Thoracic aorta (tissue), 2 donors: ENCODE data around the gene LAMTOR2. TPM values are rescaled to one million over a fixed set of nuclear protein-coding genes. Genes with fewer than 3 reads are reported as not detected.
"Not testable (repeated sequence)": the region's sequence is repeated elsewhere in the genome, so short reads cannot be mapped to it uniquely, and the experiment has no call there.

Experiments
- ATAC-seq: fragments of 150-250 bp; one replicate; pipeline ENCODE4 v1.8.0; 2017; ENCODE audit warnings: low read depth; ENCODE audit not compliant: insufficient number of reproducible peaks, low FRiP score
- DNase-seq: peaks from one replicate; pipeline ENCODE4 v3.0.0-alpha.2; 2020; ENCODE audit warnings: low spot score
- H3K27ac ChIP-seq, 2 donors: fragments of 200-600 bp; sonication (generic); 1 replicate in 1 of 2; 2 replicates in 1 of 2; pipeline ENCODE4 v1.5.1; 2016; ENCODE audit warnings: mild to moderate bottlenecking in 2 of 2, moderate library complexity in 2 of 2
- H3K27me3 ChIP-seq: fragments of 200-600 bp; sonication (generic); replicated peaks from 2 replicates; pipeline ENCODE4 v1.6.0; 2016; ENCODE audit warnings: mild to moderate bottlenecking; ENCODE audit not compliant: insufficient read depth
- H3K36me3 ChIP-seq: fragments of 200-600 bp; sonication (generic); one replicate; pipeline ENCODE4 v1.5.1; 2016
- H3K4me1 ChIP-seq, 2 donors: fragments of 200-600 bp; sonication (generic); 1 replicate in 1 of 2; 2 replicates in 1 of 2; pipeline versions ENCODE4 v1.5.1 to v1.6.0; 2016; ENCODE audit warnings: low read depth in 2 of 2, mild to moderate bottlenecking in 1 of 2; ENCODE audit not compliant: control insufficient read depth in 1 of 2
- H3K4me3 ChIP-seq: fragments of 200-600 bp; sonication (generic); 2 replicates; pipeline ENCODE4 v1.5.1; 2016; ENCODE audit warnings: mild to moderate bottlenecking
- H3K9me3 ChIP-seq: fragments of 200-600 bp; sonication (generic); 2 replicates; pipeline ENCODE4 v1.5.1; 2016
- CTCF ChIP-seq: fragments of 200-600 bp; sonication (generic); IDR thresholded peaks from one replicate; pipeline ENCODE4 v1.5.1; 2019; ENCODE audit warnings: antibody characterized with exemption
- total RNA-seq, 2 donors: library from RNA; depleted of rRNA; stranded (reverse); fragments of >200 nt; gene quantifications; one replicate each; pipeline versions ENCODE4 v1.1.0 to v1.2.3, GENCODE V29; 2016

Gene LAMTOR2
- total RNA-seq, 2 donors from 2014 or later, result 26.4 to 37.0 TPM

GRCh38 chr1:156065871-156066270, 11.3 kb downstream of the LAMTOR2 start:
- Histone ChIP-seq H3K4me1 (no peaks in the 10 kb centered on the region), H3K9me3 (no peaks in the 10 kb centered on the region), H3K27me3 (no peaks in the 10 kb centered on the region), H3K27ac (no peak overlapping the region), H3K4me3 (no peak overlapping the region), H3K36me3 (no peaks in the 10 kb centered on the region)
- no peak for DNase-seq
- no peak for ATAC-seq
- no peak for TF ChIP-seq CTCF

- ATAC-seq (no peak), DNase-seq (no peak)
- no peak overlapping the region for H3K4me3 ChIP-seq
- no peaks in the 10 kb centered on the region for H3K27me3 ChIP-seq
- no peak for TF ChIP-seq CTCF
- H3K9me3 ChIP-seq, result no peaks in the 10 kb centered on the region
- no peaks in the 10 kb centered on the region for H3K36me3 ChIP-seq
- H3K4me1 ChIP-seq, result no peaks in the 10 kb centered on the region
- no peak overlapping the region for H3K27ac ChIP-seq
Observed at GRCh38 chr1:156067262-156067661, 12.7 kb downstream of the LAMTOR2 start.

GRCh38 chr1:156069490-156070455, 15.2 kb downstream of the LAMTOR2 start:
- no peak for DNase-seq
- ATAC-seq, result no peak
- Histone ChIP-seq H3K27ac (no peak overlapping the region), H3K27me3 (no peaks in the 10 kb centered on the region), H3K4me3 (no peak overlapping the region), H3K36me3 (no peaks in the 10 kb centered on the region), H3K9me3 (no peaks in the 10 kb centered on the region), H3K4me1 (no peaks in the 10 kb centered on the region)
- TF ChIP-seq CTCF, result no peak

- Histone ChIP-seq H3K36me3 (no peaks in the 10 kb centered on the region), H3K9me3 (no peaks in the 10 kb centered on the region), H3K4me1 (no peaks in the 10 kb centered on the region), H3K4me3 (no peak overlapping the region), H3K27ac (no peak overlapping the region), H3K27me3 (no peaks in the 10 kb centered on the region)
- TF ChIP-seq CTCF, result no peak
- ATAC-seq (no peak), DNase-seq (no peak)
Observed at GRCh38 chr1:156070548-156070947, 16.0 kb downstream of the LAMTOR2 start.

GRCh38 chr1:156071332-156071816, 16.8 kb downstream of the LAMTOR2 start:
- DNase-seq, result not testable (repeated sequence)

More at GRCh38 chr1:156071332-156071816, 16.8 kb downstream of the LAMTOR2 start:
- not testable (repeated sequence) for H3K4me3 ChIP-seq, H3K27me3 ChIP-seq, H3K4me1 ChIP-seq, H3K9me3 ChIP-seq, H3K36me3 ChIP-seq, H3K27ac ChIP-seq, ATAC-seq
